EH (cell line): ENCODE measurements around the gene MID2.
"Not testable (repeated sequence)": the region's sequence is repeated elsewhere in the genome, so short reads cannot be mapped to it uniquely, and the experiment has no call there.

ENCODE experiments used
- DNase-seq: peaks from one replicate; pipeline ENCODE4 v3.0.0-alpha.2; 2015; ENCODE audit warnings: low read depth

The MID2 gene

GRCh38 chrX:107955337-107955736, 129.7 kb downstream of the MID2 start:
- DNase-seq = not testable (repeated sequence)

- no peak for DNase-seq
Observed at GRCh38 chrX:107968623-107969022, 143.0 kb downstream of the MID2 start.

GRCh38 chrX:107970073-107970472, 144.4 kb downstream of the MID2 start:
- DNase-seq = no peak

DNA sequence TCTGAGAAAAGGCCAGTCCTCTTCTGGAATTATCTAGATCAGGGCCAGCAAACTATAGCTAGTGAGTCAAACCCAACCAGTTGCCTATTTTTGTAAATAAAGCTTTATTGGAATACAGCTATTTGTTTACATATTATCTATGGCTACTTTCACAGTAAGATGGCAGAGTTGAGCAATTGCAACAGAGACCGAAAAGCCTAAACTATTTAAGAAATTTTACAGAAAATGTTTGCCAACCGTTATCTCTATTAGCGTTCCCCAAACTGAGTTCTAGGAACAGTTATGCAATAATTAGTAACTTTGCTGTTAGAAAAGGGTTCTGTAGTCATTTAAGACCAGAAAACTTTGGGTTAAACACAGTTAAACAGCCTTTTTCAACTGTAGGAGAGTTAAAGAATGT, 146.0 kb downstream of the MID2 start:
- no peak for DNase-seq
